Activated CD4-positive, CD25-positive, alpha-beta regulatory T cell (primary cell): Measurements from ENCODE around the gene S100A9.
"Not testable (repeated sequence)": the region's sequence is repeated elsewhere in the genome, so short reads cannot be mapped to it uniquely, and the experiment has no call there.

Experiments
- DNase-seq, 4 experiments: peaks; one replicate each; lab custom pipeline; 2025; lab: John Stamatoyannopoulos, UW

S100A9 gene

GRCh38 chr1:153345187-153346076, 12.2 kb upstream of the S100A9 start:
- no peak for DNase-seq

- no peak for DNase-seq
These were observed 11.5 kb upstream of the S100A9 start for GRCh38 chr1:153346077-153346723.

- not testable (repeated sequence) for DNase-seq
These were observed 10.6 kb upstream of the S100A9 start for GRCh38 chr1:153347049-153347448.

GRCh38 chr1:153347856-153348255, 9.8 kb upstream of the S100A9 start:
- DNase-seq = no peak

DNA sequence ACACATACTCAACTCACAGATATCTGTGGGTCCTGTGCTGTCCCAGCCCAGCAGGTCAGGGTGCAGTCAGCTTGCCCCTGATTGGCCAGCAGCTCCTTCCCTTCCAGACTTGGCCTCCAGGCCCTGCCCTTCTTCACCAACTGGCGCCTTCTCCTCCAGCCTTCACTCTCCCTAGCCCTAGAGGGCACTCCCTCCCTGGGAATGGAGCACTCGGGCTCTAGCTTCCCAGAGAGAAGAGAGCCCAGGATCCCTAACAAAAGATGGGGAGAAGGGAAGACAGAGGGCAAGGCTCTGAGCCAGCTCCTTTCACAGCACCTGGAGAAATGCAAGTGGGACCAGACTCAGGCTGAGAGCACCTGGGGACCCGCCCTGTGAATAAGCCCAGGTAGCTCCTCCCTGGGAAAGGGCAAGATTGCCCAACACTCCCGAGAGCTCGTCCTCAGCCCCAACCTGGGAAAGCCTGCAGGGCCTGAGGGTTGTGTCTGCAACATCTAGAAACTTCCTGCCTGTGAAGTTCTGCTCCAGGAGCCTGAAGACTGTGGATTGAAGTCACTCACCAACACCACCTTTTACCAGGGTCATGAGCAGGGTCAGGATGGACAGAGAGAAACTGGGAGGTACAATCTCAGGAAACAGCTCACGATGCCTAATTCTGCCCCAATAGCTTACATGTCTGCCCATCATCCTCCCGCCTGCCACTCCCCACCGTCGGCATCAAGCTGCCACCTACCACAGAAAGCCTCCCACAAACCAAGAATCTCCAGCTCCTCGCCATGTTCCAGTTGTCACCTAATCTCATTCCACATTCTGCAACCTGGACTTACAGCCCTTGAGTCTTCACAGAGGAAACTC, 8.9 kb upstream of the S100A9 start, which contains the start of gene PGLYRP4:
Gene PGLYRP4 (minus strand): TSS at position 331 of the 852 bp plus-strand sequence. CDS start 909 bp downstream, outside the sequence.
- DNase-seq = no peak

- DNase-seq = no peak
These were observed 8.0 kb upstream of the S100A9 start for GRCh38 chr1:153349363-153350320.

DNA sequence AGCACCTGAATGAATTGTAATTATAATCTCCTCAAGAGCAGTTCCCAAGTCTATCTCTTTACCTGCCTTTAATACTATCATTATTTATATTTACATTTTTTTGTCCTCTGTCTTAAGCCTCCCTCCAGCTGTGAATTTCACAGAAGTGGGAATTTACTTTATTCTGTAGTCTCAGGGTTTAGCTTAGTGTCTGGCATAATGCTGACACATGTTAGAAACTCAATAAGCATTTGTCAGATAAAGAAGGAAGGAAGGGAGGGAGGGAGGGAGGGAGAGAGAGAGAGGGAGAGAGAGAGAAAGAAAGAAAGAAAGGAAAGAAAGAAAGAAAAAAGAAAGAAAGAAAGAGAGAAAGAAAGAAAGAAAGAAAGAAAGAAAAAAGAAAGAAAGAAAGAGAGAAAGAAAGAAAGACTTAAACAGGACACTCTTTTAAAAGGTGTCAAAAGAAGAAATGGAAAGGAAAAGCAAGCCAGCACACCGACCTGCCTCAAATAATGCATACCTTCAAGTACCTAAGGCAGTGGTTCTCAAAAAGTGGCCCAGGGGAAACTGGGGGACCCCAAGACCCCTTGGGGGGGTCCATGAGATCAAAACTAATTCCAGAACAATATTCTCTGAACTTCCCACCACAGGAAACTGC, 7.2 kb upstream of the S100A9 start:
- DNase-seq = no peak

DNA sequence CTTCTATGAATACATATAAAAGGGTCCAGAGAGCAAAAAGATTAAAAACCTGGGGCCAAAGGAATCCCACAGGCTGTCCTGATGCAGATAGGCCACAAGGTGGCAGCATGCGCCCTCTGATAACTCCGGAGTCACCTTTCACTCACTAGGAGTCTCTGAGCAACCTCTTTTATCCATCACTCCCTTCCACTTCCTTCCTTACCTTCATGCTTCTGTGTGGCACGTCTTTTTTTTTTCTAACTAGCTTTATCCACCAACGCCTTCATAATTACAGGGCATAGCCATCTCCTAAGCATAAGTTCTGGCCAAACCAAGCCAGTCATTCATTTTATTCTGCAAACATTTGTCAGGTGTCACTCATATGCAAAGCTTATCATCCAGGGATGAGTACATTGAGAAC, 5.1 kb upstream of the S100A9 start:
- DNase-seq = peak in 3 of 4 experiments; percentile 7 to 33 (median 12)

GRCh38 chr1:153353226-153353947, 4.3 kb upstream of the S100A9 start:
- no peak for DNase-seq

DNA sequence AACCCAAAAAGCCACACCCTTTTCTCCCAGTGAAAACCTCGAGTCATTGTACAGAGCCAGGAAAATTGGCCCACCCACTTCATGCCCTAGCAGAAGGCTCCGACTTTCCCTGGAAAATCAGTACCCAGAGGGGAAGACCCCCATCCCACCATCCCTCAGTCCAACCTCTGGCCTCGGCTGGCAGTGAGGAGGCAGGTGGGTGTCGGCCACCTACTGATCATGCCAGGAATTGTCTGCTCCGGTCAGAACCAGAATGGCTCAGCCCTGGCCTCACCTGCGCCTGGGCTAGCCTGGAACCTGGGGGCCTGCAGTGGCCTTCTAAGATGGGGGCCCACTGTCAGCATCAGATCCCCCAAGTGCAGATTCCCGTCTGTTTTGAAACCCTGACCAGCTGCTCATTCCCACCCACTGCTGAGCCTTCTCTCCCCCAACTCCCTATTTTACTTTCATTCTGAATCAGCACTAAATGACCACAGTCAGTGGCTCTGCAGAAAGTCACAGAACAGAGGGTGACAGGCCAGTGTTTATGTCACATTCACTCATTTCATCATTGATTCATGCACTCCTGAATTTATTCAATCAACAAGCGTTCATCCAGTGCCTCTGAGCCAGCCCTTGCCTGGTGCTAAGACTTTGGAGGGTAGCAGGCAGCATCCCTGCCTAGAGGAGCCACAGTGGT, 3.0 kb upstream of the S100A9 start:
- DNase-seq = no peak

DNA sequence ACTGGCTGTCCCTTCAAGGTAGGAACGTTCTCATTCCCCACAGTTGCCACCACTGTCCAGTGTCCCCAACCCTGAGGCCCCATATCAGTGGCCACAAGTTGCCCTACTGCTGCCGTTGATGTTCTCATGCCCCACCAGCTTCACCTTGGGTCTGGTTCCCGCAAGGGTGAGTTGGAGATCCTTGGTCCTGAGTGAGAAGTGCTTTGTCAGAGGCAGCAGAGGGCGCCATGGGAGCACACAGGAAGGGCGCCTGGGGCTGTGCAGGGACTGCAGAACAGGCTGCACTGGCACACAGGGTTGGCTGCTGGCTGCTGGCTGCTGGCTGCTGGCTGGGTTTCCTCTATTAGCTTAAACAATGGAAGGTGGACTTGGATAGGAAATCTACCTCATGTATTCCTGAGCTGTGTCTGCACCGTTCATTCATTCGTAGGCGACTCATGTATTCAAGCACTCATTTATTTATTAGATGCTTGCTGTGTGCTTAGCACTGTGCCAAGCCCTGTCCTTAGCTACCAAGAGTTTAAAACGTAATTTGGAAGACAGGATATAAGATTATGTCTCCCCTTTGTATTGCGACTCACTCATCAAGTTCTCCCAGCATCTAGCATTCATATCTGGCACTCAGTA, 2.1 kb upstream of the S100A9 start:
- no peak for DNase-seq

DNA sequence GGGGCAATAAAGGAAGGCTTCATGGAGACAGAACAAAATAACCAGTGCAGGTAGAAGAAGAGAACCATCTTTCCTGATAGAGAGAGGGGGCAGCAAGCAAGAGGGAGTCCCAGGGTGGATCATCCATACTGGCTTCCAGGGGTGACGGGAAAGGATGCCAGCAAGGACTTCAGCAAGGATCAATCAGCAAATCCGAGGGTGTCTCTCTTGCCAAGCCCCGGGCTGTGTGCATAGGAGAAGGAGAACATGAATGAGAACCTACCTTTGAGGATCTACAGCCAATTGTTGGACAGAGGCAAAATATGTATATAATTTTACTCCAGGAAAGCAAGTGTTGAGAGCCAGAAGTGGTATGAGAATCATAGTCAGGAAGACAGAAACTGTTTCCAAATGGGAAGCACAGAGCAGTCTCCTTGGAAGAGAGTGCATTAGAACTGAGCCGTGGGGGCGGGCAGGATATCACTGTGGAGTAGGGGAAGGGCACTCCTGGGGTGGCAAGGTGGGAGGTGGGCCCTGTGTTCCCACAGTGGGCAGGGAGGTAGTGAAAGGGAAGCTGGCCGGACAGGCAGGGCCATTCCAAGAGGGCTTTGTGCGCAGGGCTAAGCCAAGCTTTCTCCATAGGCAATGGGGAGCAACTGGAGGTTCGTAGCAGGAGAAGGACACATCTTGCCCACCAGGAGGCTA, 1.1 kb upstream of the S100A9 start:
- no peak for DNase-seq

- DNase-seq = no peak
These were observed 390 bp upstream of the S100A9 start for GRCh38 chr1:153357076-153357852.

GRCh38 chr1:153358691-153358975, 979 bp downstream of the S100A9 start:
- no peak for DNase-seq

DNA sequence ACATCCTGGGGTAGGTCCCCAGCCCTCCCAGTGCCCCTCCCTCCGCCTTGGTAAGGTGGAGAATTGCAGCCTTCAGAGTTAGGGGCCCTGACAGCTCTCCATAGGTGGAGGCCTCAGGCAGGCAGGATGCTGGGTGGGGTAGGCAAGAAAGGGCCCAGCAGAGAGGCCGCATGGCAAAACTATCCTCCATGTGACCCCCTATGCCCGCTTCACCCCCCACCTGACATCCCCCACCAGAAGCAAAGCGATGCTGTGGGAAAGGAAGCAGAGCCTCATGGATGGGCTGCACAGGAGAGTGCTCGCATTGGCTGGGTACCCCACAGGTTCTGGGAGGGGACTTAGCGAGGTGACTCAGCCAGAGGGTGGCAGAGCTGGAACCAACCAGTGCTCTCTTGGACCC, 1.6 kb downstream of the S100A9 start:
- DNase-seq = no peak

- no peak for DNase-seq
These were observed 2.5 kb downstream of the S100A9 start for GRCh38 chr1:153360190-153360589.

DNA sequence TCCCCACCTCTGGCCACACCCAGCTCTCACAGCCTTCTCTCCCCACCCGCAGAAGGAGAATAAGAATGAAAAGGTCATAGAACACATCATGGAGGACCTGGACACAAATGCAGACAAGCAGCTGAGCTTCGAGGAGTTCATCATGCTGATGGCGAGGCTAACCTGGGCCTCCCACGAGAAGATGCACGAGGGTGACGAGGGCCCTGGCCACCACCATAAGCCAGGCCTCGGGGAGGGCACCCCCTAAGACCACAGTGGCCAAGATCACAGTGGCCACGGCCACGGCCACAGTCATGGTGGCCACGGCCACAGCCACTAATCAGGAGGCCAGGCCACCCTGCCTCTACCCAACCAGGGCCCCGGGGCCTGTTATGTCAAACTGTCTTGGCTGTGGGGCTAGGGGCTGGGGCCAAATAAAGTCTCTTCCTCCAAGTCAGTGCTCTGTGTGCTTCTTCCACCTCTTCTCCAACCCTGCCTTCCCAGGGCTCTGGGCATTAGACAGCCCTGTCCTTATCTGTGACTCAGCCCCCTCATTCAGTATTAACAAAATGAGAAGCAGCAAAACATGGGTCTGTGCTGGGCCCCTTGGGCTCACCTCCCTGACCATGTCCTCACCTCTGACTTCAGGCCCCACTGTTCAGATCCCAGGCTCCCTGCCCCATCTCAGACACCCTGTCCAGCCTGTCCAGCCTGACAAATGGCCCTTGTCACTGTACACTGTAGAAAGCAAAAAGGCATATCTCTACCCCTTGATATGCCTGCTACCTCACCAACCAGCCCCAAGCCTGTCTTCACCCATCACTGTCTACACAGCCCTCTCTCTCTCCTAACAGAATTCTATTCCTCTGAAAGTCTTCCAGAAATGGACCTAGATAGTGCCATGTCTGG, 3.2 kb downstream of the S100A9 start:
- DNase-seq = no peak
